ENCODE data around the gene CHCHD3. TPM values are rescaled to one million over a fixed set of nuclear protein-coding genes. Genes with fewer than 3 reads are reported as not detected.
"Not testable (repeated sequence)": the region's sequence is repeated elsewhere in the genome, so short reads cannot be mapped to it uniquely, and the experiment has no call there.

Gene CHCHD3
- total RNA-seq, 3 donors from 2014 or later = 80.7 to 101 (median 92.0) TPM

DNA sequence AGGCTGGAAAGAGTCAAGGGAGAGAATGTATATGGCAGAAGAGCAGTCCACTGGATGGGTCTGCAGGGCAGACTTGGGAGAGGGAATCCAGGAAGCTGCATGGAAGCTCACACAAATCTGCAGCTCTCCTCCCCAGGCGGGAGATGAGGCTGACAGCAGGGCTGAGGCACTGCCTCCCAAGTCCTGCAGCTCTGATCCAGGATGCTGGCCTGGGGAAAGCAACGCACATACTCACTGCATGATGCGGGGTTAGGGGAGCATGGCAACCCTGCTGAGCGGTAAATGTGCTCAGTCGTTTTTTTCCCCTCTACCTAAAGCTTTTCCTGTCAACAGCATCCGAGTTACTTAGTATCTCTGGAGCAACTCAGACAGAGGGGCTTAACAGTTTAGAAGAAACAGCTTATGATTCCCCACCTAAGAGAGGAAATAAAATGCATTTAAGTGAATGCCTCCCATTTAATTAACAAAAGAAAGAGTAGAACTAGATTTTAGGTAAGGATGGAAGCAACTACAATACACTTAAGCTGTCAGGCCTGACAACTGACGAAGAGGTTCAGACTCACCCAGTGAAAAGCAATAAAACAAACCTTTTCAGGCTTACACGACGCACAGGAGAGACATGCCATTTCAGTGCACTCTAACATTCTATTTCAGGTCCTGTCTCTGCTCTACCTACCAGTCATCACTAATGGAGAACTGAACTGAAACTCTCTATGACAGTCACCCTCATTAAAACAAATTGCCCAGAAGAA, 37.0 kb downstream of the CHCHD3 start:
- no peaks in the 10 kb centered on the region for H3K27me3 Mint-ChIP-seq (ENCODE audit: low read depth)
- DNase-seq = no peak
- peaks cover 35% of the 10 kb centered on the region for H3K36me3 Mint-ChIP-seq (ENCODE audit: insufficient read depth)
- no peak overlapping the region for H3K4me3 Mint-ChIP-seq
- H3K4me1 Mint-ChIP-seq (ENCODE audit: low read depth) = peaks cover 6% of the 10 kb centered on the region
- H3K9me3 Mint-ChIP-seq = no peaks in the 10 kb centered on the region
- ATAC-seq = no peak

DNA sequence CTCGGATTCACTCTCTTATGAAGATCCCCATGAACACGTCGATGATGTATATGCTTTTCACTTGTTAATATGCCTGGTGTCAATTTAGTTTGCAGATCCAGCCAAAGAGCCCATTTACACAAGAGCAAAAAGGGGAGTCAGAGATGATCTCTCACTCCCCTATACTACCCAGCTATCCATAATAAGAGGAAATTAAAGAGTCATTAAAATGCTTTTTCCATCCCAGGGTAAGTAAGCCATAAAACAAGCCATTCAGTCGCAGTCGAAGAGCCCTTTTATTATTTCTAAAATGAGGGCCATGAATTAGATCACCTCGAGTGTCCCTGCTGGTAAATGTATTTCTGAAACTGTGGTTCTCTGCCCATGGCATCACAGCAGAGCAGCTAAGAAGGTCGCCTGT, 41.2 kb downstream of the CHCHD3 start:
- H3K9me3 Mint-ChIP-seq = no peaks in the 10 kb centered on the region
- H3K27me3 Mint-ChIP-seq (ENCODE audit: low read depth) = no peaks in the 10 kb centered on the region
- H3K4me3 Mint-ChIP-seq = no peak overlapping the region
- DNase-seq (no peak), ATAC-seq (no peak)
- peaks cover 4% of the 10 kb centered on the region for H3K4me1 Mint-ChIP-seq (ENCODE audit: low read depth)
- peaks cover 25% of the 10 kb centered on the region for H3K36me3 Mint-ChIP-seq (ENCODE audit: insufficient read depth)

DNA sequence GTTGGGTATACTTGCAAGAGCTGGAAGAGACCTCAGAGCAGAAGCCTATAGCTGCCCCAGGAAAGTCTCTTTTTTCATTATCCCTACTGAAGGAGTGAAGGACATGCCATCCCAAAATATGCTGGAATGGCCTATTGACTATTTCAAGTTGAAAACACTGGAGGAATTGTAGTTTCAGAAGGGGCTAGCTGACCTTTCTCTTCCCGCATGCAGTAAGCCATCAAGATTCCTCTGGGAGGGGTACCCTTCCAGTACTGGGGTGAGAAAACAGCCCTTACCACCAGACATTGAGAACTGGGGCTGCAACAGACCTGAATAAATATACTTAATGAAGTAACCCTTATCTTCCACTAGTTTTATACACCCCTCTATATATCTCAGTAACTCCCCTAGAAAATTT, 41.7 kb downstream of the CHCHD3 start:
- Mint-ChIP-seq H3K4me3 (no peak overlapping the region), H3K9me3 (no peaks in the 10 kb centered on the region), H3K4me1 (ENCODE audit: low read depth) (peaks cover 4% of the 10 kb centered on the region), H3K27me3 (ENCODE audit: low read depth) (no peaks in the 10 kb centered on the region), H3K36me3 (ENCODE audit: insufficient read depth) (peaks cover 26% of the 10 kb centered on the region)
- DNase-seq = no peak
- ATAC-seq = no peak

DNA sequence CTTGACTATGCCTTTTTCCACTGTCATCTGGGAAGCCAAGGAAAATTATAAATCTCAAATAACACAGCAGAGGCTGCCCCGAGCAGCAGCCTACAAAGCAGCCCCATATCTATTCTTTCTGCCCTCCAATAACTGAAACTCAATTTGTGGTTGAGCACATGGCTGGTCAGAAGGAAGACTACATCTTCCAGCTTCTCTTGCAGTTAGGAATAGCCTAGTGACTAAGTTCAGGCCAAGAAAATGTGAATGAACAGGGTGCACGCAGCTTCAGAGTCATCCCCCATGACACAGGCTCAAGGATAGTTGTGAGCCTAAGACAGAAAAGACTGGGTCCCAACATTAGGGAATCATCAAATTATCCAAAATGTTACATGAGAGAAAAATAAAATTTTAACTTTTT, 42.3 kb downstream of the CHCHD3 start:
- H3K9me3 Mint-ChIP-seq = no peaks in the 10 kb centered on the region
- no peaks in the 10 kb centered on the region for H3K27me3 Mint-ChIP-seq (ENCODE audit: low read depth)
- DNase-seq (no peak), ATAC-seq (no peak)
- H3K4me1 Mint-ChIP-seq (ENCODE audit: low read depth) = peaks cover 4% of the 10 kb centered on the region
- H3K36me3 Mint-ChIP-seq (ENCODE audit: insufficient read depth) = peaks cover 25% of the 10 kb centered on the region
- no peak overlapping the region for H3K4me3 Mint-ChIP-seq

DNA sequence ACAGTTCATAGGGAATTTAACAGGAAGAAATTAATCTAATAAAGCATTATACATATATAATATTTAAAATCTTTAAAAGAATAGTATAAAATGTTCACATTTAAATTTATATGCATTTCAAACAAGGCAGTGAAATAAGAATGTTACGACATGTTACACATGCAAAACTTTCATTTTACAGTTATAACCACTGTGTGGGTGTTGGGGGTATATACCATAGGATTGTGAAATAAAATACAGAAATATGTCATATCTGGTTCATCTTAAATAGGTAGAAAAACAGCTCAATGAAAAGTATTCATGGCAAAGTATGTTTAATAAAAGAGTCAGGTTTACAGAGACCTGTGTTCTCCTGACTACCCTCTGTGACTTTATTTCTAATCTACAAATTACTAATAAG, 45.6 kb downstream of the CHCHD3 start:
- peaks cover 20% of the 10 kb centered on the region for H3K36me3 Mint-ChIP-seq (ENCODE audit: insufficient read depth)
- peaks cover 6% of the 10 kb centered on the region for H3K4me1 Mint-ChIP-seq (ENCODE audit: low read depth)
- H3K27me3 Mint-ChIP-seq (ENCODE audit: low read depth) = no peaks in the 10 kb centered on the region
- ATAC-seq (no peak), DNase-seq (no peak)
- H3K9me3 Mint-ChIP-seq = no peaks in the 10 kb centered on the region
- H3K4me3 Mint-ChIP-seq = no peak overlapping the region

DNA sequence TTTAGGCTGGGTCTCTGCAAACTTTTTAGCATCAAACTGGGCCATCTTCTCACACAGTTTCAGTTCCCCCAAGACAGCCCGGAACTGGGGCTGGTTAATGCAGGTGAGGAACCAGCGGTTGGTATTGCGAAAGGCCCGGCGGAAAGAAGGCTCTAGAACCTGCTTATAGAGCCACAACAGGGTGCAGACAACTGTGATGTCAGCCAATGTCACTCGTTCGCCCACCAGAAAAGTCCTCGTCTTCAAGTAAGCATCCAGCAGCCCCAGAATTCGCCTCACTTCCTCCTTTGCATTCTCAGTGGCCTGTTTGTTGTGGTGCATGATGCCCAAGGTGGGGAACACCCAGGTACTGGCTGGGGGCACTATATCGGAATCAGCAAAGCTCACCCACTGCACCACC, 46.6 kb downstream of the CHCHD3 start:
- not testable (repeated sequence) for DNase-seq, H3K9me3 Mint-ChIP-seq
- peaks cover 13% of the 10 kb centered on the region for H3K36me3 Mint-ChIP-seq (ENCODE audit: insufficient read depth)

DNA sequence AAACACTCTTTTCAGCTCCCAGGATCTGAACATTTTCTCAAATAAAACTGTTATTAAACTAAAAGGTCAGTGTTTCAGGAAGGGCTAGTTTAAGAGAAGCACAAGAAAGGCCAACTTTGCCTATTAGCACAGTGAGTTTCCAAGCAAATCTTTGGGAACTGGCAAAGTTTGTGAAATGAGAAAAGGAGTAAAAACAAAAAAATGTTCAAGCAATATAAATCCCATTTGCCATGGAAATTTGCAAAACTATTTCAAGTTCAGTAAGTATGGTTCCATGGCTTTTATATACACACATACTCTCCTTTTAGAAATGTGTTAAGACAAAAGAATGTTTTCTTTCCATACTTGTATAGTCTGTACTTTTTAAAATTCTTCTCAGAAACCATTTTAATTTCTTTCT, 51.5 kb downstream of the CHCHD3 start:
- H3K4me3 Mint-ChIP-seq = no peak overlapping the region
- DNase-seq (no peak), ATAC-seq (no peak)
- H3K4me1 Mint-ChIP-seq (ENCODE audit: low read depth) = peaks cover 18% of the 10 kb centered on the region
- H3K27me3 Mint-ChIP-seq (ENCODE audit: low read depth) = no peaks in the 10 kb centered on the region
- peaks cover 7% of the 10 kb centered on the region for H3K36me3 Mint-ChIP-seq (ENCODE audit: insufficient read depth)
- peaks cover 3% of the 10 kb centered on the region for H3K9me3 Mint-ChIP-seq

More for the DNA sequence above, 46.6 kb downstream of the CHCHD3 start:
- H3K4me1 Mint-ChIP-seq (ENCODE audit: low read depth); H3K27me3 Mint-ChIP-seq (ENCODE audit: low read depth); H3K4me3 Mint-ChIP-seq; ATAC-seq: not testable (repeated sequence)

DNA sequence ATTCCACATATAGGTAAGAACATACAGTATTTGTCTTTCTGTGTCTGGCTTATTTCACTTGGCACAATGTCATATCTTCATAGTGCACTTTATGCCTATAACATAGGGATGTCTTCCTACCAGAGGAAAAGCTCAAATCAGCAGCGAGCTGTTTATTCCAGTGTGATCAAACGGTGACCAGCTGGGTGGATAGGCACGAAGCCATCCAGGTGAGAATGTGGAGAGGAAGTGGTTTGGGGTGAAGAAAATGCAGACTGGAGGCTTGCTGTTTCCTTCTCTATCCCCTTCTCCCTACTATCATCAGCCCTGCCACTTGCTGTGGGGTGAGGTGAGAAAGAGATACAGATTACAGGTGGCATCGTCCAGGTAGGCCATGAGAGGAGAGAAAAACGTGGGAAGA, 52.4 kb downstream of the CHCHD3 start:
- H3K4me3 Mint-ChIP-seq = no peak overlapping the region
- H3K9me3 Mint-ChIP-seq = peaks cover 3% of the 10 kb centered on the region
- no peak for ATAC-seq
- peaks cover 18% of the 10 kb centered on the region for H3K4me1 Mint-ChIP-seq (ENCODE audit: low read depth)
- no peak for DNase-seq
- no peaks in the 10 kb centered on the region for H3K27me3 Mint-ChIP-seq (ENCODE audit: low read depth)
- peaks cover 7% of the 10 kb centered on the region for H3K36me3 Mint-ChIP-seq (ENCODE audit: insufficient read depth)

DNA sequence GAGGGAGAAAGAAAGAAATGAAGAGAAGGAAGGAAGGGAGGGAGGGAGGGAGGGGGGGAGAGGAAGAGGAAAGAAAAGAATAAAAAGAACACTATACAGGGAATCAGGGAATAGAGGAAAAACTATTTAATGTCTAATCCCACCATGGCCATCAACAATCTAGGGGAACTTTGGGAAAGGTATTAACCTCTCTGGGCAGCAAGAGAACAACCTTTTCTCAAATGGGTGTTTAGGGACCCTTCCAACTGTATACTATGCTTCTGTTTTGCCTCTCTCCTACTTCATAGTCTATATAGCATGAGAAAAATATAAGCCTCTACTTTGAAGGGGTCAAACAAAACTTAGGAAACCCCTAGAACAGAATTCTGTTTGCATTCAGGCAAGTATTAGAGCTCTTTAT, 54.5 kb downstream of the CHCHD3 start:
- Mint-ChIP-seq H3K36me3 (ENCODE audit: insufficient read depth) (peaks cover 12% of the 10 kb centered on the region), H3K27me3 (ENCODE audit: low read depth) (no peaks in the 10 kb centered on the region), H3K4me3 (no peak overlapping the region), H3K4me1 (ENCODE audit: low read depth) (peaks cover 18% of the 10 kb centered on the region), H3K9me3 (peaks cover 3% of the 10 kb centered on the region)
- DNase-seq = no peak
- ATAC-seq = no peak

DNA sequence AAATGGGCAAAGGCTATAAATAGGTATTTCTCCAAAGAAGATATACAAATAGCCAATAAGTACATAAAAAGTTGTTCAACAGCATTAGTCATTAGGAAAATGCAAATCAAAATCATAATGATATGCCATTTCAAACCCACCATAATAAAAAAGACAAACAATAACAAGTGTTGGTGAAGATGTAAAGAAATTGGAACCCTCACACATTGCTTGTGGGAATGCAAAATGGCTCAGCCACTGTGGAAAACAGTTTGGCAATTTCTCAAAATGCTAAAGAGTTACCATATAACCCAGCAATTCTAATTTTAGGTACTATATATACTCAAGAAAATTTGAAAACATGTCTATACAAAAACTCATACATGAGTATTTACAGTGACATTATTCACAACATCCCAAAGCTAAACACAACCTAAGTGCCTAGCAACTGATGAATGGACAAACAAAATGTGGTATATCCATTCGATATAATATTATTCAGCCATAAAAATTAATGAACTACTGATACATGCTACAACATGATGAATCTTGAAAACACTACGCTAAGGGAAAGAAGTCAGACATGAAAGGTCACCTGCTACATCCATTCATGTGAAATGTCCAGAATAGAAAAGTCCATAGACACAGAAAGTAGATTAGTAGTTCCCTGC, 55.6 kb downstream of the CHCHD3 start:
- peaks cover 3% of the 10 kb centered on the region for H3K9me3 Mint-ChIP-seq
- ATAC-seq (no peak), DNase-seq (no peak)
- H3K27me3 Mint-ChIP-seq (ENCODE audit: low read depth) = no peaks in the 10 kb centered on the region
- no peak overlapping the region for H3K4me3 Mint-ChIP-seq
- peaks cover 14% of the 10 kb centered on the region for H3K36me3 Mint-ChIP-seq (ENCODE audit: insufficient read depth)
- peaks cover 15% of the 10 kb centered on the region for H3K4me1 Mint-ChIP-seq (ENCODE audit: low read depth)

DNA sequence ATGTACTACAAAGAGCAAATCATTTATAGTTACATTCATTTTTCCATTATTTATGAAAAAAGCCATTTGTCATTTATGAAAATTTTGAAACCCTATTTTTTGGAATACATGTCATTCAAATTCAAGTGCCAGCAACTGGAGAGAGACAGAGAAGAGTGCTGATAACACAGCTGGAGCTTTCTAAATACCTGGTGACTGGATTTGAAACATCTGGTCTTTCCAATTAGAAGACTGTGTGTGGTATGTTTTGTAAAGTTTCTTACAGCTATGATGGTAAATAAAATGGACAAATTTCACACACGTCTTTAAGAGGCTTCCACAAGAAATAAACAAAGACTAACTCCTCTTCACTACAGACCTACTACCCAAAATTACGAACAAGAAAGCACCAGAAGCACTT, 56.8 kb downstream of the CHCHD3 start:
- ATAC-seq (no peak), DNase-seq (no peak)
- Mint-ChIP-seq H3K9me3 (peaks cover 3% of the 10 kb centered on the region), H3K4me1 (ENCODE audit: low read depth) (peaks cover 9% of the 10 kb centered on the region), H3K4me3 (no peak overlapping the region), H3K36me3 (ENCODE audit: insufficient read depth) (peaks cover 14% of the 10 kb centered on the region), H3K27me3 (ENCODE audit: low read depth) (no peaks in the 10 kb centered on the region)

DNA sequence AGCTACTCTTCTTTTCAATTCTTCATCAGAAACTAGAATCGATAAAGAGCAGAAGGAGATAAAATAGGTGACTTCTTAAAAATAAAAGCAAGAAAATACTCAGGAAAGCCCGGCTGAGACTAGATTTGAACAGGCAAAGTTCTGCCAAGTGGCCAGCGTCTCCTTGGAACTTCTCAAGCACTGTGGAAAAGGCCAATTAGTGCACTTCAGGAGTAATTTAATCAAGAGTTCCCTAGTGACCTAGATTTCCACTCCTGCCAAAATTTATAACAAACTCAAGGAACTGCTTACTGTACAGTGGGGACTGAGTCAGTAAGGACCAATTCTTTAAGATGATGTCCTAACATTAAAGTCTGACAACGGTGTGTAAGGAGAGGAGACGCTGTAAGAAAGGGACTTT, 57.3 kb downstream of the CHCHD3 start:
- H3K4me1 Mint-ChIP-seq (ENCODE audit: low read depth) = peaks cover 4% of the 10 kb centered on the region
- no peak overlapping the region for H3K4me3 Mint-ChIP-seq
- ATAC-seq (no peak), DNase-seq (no peak)
- no peaks in the 10 kb centered on the region for H3K27me3 Mint-ChIP-seq (ENCODE audit: low read depth)
- peaks cover 3% of the 10 kb centered on the region for H3K9me3 Mint-ChIP-seq
- peaks cover 13% of the 10 kb centered on the region for H3K36me3 Mint-ChIP-seq (ENCODE audit: insufficient read depth)

DNA sequence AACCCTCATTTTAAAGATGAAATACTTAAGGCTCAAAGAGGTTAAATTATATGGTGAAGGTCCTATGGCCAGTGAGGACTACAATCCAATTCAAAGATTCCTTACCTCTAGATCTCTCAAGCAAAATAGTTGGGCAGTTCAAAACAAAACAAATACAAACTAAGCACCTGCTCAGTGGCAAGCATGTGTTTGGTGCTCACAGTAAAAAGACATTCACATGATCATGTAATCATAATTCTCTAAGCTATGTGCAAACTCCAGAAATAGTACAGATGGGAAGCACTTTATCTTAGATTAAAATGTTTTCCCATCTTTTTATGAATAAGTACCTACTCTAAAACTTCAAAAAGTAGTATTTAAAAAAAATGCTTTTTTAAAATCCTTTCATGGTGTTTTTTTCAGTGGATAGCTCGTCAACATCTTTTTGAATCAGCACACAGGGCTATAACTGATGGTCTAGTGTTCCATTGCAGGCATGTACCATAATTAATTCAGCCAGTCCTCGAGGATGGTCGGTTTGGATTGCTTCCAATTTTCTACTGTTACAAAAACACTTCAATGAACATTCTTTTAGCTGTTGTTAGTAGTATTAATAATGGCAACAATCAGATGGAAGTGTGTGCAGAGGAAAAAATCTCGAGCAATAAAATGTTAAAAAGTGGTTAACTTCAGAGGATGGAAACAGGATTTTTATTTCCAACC, 58.4 kb downstream of the CHCHD3 start:
- Mint-ChIP-seq H3K27me3 (ENCODE audit: low read depth) (no peaks in the 10 kb centered on the region), H3K36me3 (ENCODE audit: insufficient read depth) (peaks cover 15% of the 10 kb centered on the region), H3K4me3 (no peak overlapping the region), H3K4me1 (ENCODE audit: low read depth) (no peaks in the 10 kb centered on the region), H3K9me3 (peaks cover 3% of the 10 kb centered on the region)
- no peak for DNase-seq
- ATAC-seq = no peak

DNA sequence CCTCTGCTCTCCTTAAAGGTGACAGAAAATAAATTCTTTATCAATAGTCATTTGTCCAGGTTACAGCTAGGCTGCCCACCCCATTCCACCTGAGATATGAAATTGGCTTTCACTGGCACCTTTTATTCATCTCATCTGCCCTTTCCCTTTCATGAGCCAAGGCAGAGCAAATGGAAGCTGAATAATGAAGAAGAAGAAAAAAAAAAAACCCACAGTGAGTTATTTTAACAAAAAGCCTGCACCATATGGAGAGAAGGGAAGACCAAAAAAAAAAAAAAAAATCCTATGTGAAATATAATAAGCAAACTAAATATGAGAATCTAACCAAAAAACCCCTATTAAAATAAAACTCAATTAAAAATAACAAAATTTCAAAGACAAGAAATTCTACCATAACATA, 59.2 kb downstream of the CHCHD3 start:
- Mint-ChIP-seq H3K27me3 (ENCODE audit: low read depth) (no peaks in the 10 kb centered on the region), H3K4me3 (no peak overlapping the region), H3K36me3 (ENCODE audit: insufficient read depth) (peaks cover 15% of the 10 kb centered on the region), H3K4me1 (ENCODE audit: low read depth) (no peaks in the 10 kb centered on the region), H3K9me3 (peaks cover 3% of the 10 kb centered on the region)
- ATAC-seq = no peak
- no peak for DNase-seq

DNA sequence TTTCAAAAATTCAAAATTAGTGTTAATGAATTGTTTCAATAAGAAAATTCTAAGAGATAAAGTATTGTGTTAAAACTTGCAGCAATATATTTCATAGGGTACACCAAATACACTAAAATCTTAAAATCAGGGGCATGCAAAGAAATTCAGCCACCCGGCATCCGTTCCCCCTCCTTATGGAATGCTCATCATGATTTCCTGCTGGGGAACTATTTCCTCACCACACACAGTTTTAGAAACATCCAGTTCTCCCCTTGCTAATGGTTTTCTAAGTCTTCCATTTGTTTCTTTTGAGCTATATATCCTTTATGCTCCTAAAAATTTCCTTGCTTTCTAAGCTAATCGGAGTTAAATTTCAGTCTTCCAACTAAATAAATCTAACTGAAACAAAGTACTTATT, 60.7 kb downstream of the CHCHD3 start:
- no peak overlapping the region for H3K4me3 Mint-ChIP-seq
- H3K27me3 Mint-ChIP-seq (ENCODE audit: low read depth) = no peaks in the 10 kb centered on the region

More for the DNA sequence above, 60.7 kb downstream of the CHCHD3 start:
- Mint-ChIP-seq H3K36me3 (ENCODE audit: insufficient read depth) (peaks cover 17% of the 10 kb centered on the region), H3K4me1 (ENCODE audit: low read depth) (peaks cover 4% of the 10 kb centered on the region), H3K9me3 (no peaks in the 10 kb centered on the region)
- DNase-seq = no peak
- ATAC-seq = no peak
